Endothelial cell (in vitro differentiated cells): Measurements from ENCODE around the gene KIF1B. TPM values are rescaled to one million over a fixed set of nuclear protein-coding genes. Genes with fewer than 3 reads are reported as not detected.
"Not testable (repeated sequence)": the region's sequence is repeated elsewhere in the genome, so short reads cannot be mapped to it uniquely, and the experiment has no call there.

Experiments used
- DNase-seq: peaks from one replicate; pipeline ENCODE4 v3.0.0; 2021; ENCODE audit warnings: low spot score
- H3K27ac Mint-ChIP-seq: one replicate; pipeline ENCODE4 v1.8.0; 2021; ENCODE audit warnings: mixed read lengths, inconsistent platforms; ENCODE audit not compliant: unreplicated experiment
- H3K27me3 Mint-ChIP-seq: one replicate; pipeline ENCODE4 v1.8.0; 2021; ENCODE audit warnings: mild to moderate bottlenecking, moderate library complexity, mixed read lengths, inconsistent platforms; ENCODE audit not compliant: unreplicated experiment
- H3K36me3 Mint-ChIP-seq: one replicate; pipeline ENCODE4 v1.8.0; 2021; ENCODE audit warnings: mild to moderate bottlenecking, low read depth, mixed read lengths, inconsistent platforms; ENCODE audit not compliant: unreplicated experiment
- H3K4me1 Mint-ChIP-seq: one replicate; pipeline ENCODE4 v1.8.0; 2021; ENCODE audit warnings: mild to moderate bottlenecking, mixed read lengths, inconsistent platforms; ENCODE audit not compliant: unreplicated experiment
- H3K4me3 Mint-ChIP-seq: one replicate; pipeline ENCODE4 v1.8.0; 2021; ENCODE audit warnings: mild to moderate bottlenecking, mixed read lengths, inconsistent platforms; ENCODE audit not compliant: unreplicated experiment
- H3K9me3 Mint-ChIP-seq: one replicate; pipeline ENCODE4 v1.8.0; 2021; ENCODE audit warnings: mixed read lengths, inconsistent platforms; ENCODE audit not compliant: unreplicated experiment
- CTCF ChIP-seq: fragments of 200-600 bp; sonication (generic); IDR thresholded peaks from one replicate; pipeline ENCODE4 v1.5.0; 2021; ENCODE audit warnings: antibody characterized with exemption; ENCODE audit not compliant: unreplicated experiment
- total RNA-seq: library from RNA; stranded (reverse); fragmentation: NEBNext Ultra II Directional; extraction: Animal tissue kit (Norgen Biotek cat#: 25700); gene quantifications from one replicate; pipeline ENCODE4 v1.2.1, GENCODE V29; 2021; ENCODE audit not compliant: unreplicated experiment

The KIF1B gene
- total RNA-seq, 1 donor from 2014 or later = 111 TPM

- Mint-ChIP-seq H3K27ac (no peak overlapping the region), H3K4me1 (peaks cover 15% of the 10 kb centered on the region), H3K27me3 (peaks cover 3% of the 10 kb centered on the region), H3K9me3 (no peaks in the 10 kb centered on the region), H3K36me3 (peaks cover 28% of the 10 kb centered on the region), H3K4me3 (peak overlapping the region; percentile 9)
- no peak for TF ChIP-seq CTCF
- DNase-seq = no peak
Observed at GRCh38 chr1:10401281-10401680, 190.9 kb downstream of the KIF1B start.

DNA sequence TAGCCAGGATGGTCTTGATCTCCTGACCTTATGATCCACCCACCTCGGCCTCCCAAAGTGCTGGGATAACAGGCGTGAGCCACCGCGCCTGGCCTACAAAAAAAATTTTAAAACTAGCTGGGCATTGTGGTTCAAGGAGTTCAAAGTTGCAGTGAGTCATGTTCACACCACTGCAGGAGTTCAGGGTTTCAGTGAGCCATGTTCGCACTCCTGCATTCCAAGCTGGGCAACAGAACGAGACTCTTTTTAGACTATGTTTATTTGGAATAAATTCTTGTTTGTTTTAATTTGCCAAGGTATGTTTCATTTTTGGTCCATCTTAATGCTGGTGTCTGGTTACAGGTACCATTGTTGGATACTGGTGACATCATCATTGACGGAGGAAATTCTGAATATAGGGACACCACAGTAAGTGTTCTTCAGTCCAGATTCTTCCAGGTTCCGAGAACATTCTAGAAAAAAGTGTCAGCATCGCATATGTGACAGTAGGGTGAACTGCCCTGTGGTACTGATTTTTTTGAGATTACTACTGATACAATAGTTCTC lies 192.4 kb downstream of the KIF1B start:
- no peak for DNase-seq
- TF ChIP-seq CTCF = no peak
- H3K27me3 Mint-ChIP-seq = peaks cover 4% of the 10 kb centered on the region
- no peak overlapping the region for H3K4me3 Mint-ChIP-seq
- no peak overlapping the region for H3K27ac Mint-ChIP-seq
- peaks cover 15% of the 10 kb centered on the region for H3K4me1 Mint-ChIP-seq
- H3K9me3 Mint-ChIP-seq = no peaks in the 10 kb centered on the region
- H3K36me3 Mint-ChIP-seq = peaks cover 42% of the 10 kb centered on the region

GRCh38 chr1:10407201-10407600 lies 196.8 kb downstream of the KIF1B start:
- peaks cover 1% of the 10 kb centered on the region for H3K27me3 Mint-ChIP-seq
- H3K4me1 Mint-ChIP-seq = no peaks in the 10 kb centered on the region
- no peak overlapping the region for H3K27ac Mint-ChIP-seq
- H3K4me3 Mint-ChIP-seq = no peak overlapping the region
- TF ChIP-seq CTCF = no peak
- no peak for DNase-seq
- peaks cover 53% of the 10 kb centered on the region for H3K36me3 Mint-ChIP-seq
- H3K9me3 Mint-ChIP-seq = no peaks in the 10 kb centered on the region

DNA sequence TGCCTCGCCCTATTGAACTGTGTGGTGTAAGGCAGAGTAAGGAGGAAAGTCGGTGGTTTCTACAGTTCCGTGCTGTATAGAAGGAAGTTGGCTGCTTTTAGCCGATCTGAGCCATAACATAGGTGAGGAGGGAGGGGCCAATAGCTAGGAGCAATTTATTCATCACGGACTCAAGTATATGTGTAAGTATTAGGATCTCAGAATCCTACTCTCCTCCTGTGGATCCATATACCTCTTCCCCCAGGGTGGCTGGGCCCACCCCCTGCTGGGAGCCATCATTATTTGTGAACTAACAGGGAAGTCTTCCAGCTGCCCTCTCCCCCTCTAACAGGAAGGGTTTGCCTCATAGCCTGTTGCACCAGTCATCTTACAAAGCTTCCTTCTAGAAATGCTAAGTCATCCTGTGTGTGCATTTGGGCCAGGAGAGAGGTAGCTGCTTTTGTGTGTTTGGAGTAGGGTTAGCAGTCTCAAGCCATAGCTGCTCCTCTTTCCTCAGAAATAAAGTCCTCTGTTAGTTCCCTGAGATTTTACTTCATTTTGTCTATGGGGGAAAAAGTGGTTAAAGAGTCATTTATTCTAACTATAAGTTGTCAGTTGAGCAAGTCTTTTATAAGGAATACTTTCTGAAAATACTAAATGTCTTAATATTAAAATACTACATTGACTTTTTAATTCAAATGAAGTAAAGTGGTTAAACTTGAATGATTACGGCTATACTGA lies 205.0 kb downstream of the KIF1B start:
- Mint-ChIP-seq H3K27me3 (peaks cover 7% of the 10 kb centered on the region), H3K36me3 (peaks cover 74% of the 10 kb centered on the region), H3K27ac (peak overlapping the region; percentile 95), H3K4me1 (peaks cover 6% of the 10 kb centered on the region), H3K4me3 (no peak overlapping the region), H3K9me3 (no peaks in the 10 kb centered on the region)
- peak; percentile 12 for DNase-seq
- TF ChIP-seq CTCF = no peak

- not testable (repeated sequence) for H3K4me1 Mint-ChIP-seq, DNase-seq, H3K4me3 Mint-ChIP-seq, H3K27me3 Mint-ChIP-seq, H3K9me3 Mint-ChIP-seq
- H3K36me3 Mint-ChIP-seq = peaks cover 74% of the 10 kb centered on the region
- peak overlapping the region; percentile 82 for H3K27ac Mint-ChIP-seq
Observed at GRCh38 chr1:10415967-10416366, 205.6 kb downstream of the KIF1B start.

DNA sequence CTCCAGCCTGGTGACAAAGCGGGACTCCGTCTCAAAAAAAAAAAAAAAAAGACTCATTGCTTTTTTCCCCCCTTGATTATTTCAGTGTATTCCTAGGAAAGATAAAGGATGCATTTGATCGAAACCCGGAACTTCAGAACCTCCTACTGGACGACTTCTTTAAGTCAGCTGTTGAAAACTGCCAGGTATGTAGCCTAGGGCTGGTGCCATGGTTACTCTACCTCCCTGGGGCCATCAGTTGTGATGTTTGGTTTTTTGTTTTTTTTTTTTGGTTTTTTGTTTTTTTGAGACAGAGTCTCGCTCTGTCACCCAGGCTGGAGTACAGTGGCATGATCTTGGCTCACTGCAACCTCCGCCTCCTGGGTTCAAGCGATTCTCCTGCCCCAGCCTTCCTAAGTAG lies 208.4 kb downstream of the KIF1B start:
- H3K9me3 Mint-ChIP-seq, H3K4me3 Mint-ChIP-seq, H3K27me3 Mint-ChIP-seq, DNase-seq, H3K27ac Mint-ChIP-seq, H3K4me1 Mint-ChIP-seq: not testable (repeated sequence)
- H3K36me3 Mint-ChIP-seq = peaks cover 53% of the 10 kb centered on the region
